Psoas muscle (tissue), 8 donors: ENCODE measurements around the gene HECW1. TPM values are rescaled to one million over a fixed set of nuclear protein-coding genes. Genes with fewer than 3 reads are reported as not detected.

Experiments used
- ATAC-seq, 4 donors: fragments of 200-7000 bp; cut with Tn5 transposase; one replicate each; pipeline ENCODE4 v1.9.1; 2020; ENCODE audit warnings: moderate library complexity in 3 of 4, mild to moderate bottlenecking in 2 of 4
- DNase-seq, 2 donors: peaks; one replicate each; pipeline ENCODE4 v3.0.0-alpha.2; 2020
- H3K27ac ChIP-seq: fragments of 200-600 bp; one replicate; pipeline ENCODE4 v1.8.0; 2022
- H3K27me3 ChIP-seq, 3 donors: fragments of 200-600 bp in 1 of 3; one replicate each; pipeline versions ENCODE4 v1.6.1 to v1.8.0; 2013 to 2022; ENCODE audit warnings: low read length in 2 of 3, mild to moderate bottlenecking in 2 of 3, moderate library complexity in 1 of 3; ENCODE audit not compliant: insufficient read depth in 3 of 3
- H3K36me3 ChIP-seq, 2 donors: fragments of 200-600 bp in 1 of 2; one replicate each; pipeline versions ENCODE4 v1.6.1 to v1.8.0; 2013 to 2022; ENCODE audit warnings: low read depth in 1 of 2, mild to moderate bottlenecking in 1 of 2, moderate library complexity in 1 of 2; ENCODE audit not compliant: insufficient read depth in 1 of 2
- H3K4me1 ChIP-seq: fragments of 200-600 bp; one replicate; pipeline ENCODE4 v1.8.0; 2022
- H3K4me3 ChIP-seq: fragments of 200-600 bp; one replicate; pipeline ENCODE4 v1.8.0; 2022; ENCODE audit warnings: mild to moderate bottlenecking
- H3K9me3 ChIP-seq: fragments of 200-600 bp; one replicate; pipeline ENCODE4 v1.8.0; 2022
- WGBS, 3 donors: extraction: QIAGEN DNeasy Blood & Tissue Kit; methylation state at CpG; one replicate each; pipeline versions ENCODE4 v1.1.6 to v1.1.7; 2013; 5-methylcytosine and 5-hydroxymethylcytosine counted together
- intact Hi-C, 2 donors: fragments of 100-400 bp; cut with DNase I; formaldehyde crosslinking; loops; one replicate each; pipeline versions ENCODE4 v1.11.0 to v1.14.2; 2022
- polyA plus RNA-seq, 3 donors: library from polyadenylated mRNA; stranded (reverse); fragments of 200-250 nt; gene quantifications; one replicate each; pipeline ENCODE4 v1.2.3, GENCODE V29; 2013
- total RNA-seq, 4 donors: library from RNA; stranded (reverse); fragmentation: NEBNext Ultra II Directional in 2 of 4; extraction: Animal tissue kit (Norgen Biotek cat#: 25700) in 2 of 4; gene quantifications; one replicate each; pipeline versions ENCODE4 v1.2.1 to v1.2.4, GENCODE V29; 2021 to 2023
- TF ChIP-seq, protein P1 (sequence below): fragments of 200-600 bp; IDR thresholded peaks from one replicate; pipeline ENCODE4 v1.8.0; 2022; ENCODE audit warnings: antibody characterized with exemption
- donor health status: healthy with polysubstance abuse.
- donor health status: DM: no; HTN: no; CAD: no; lungs with moderate emphysema.
- donor health status: Bipolar disorder and iron deficiency.
- donor health status: healthy.
- donor health status: DM: yes; HTN: yes; CAD: no.
- donor health status: DM: no; HTN: no; CAD: no.
- donor health status: DM: no; HTN: no; CAD: no.
- donor health status: DM: yes; HTN: yes; CAD: no.

HECW1 gene
- total and polyA plus RNA-seq, 7 donors = 0.07 to 2.8 (median 1.0) TPM

DNA sequence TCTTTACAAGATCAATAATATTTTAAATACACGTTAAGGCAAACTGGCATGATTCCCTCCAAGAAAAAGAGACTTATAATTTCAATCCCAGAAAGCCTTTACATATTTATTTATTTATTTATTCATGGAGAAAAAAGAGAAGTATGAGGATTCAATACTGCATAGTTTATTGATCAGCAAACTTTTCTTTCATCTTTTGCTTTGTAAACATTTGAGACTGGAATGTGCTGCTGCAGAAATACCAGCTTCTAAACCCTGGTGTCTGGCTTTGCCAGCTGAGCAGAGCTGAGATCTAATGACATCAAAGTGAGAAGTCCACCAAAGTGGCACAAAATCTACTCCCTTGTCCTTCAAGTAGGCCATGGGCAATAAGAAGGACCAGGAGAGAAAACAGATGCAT, 376.8 kb downstream of the HECW1 start:
- Histone ChIP-seq H3K9me3 (no peaks in the 10 kb centered on the region), H3K27ac (no peak overlapping the region), H3K27me3 (no peaks in the 10 kb centered on the region), H3K36me3 (no peaks in the 10 kb centered on the region), H3K4me3 (no peak overlapping the region), H3K4me1 (no peaks in the 10 kb centered on the region)
- no peak for ATAC-seq
- TF ChIP-seq, protein P1, sequence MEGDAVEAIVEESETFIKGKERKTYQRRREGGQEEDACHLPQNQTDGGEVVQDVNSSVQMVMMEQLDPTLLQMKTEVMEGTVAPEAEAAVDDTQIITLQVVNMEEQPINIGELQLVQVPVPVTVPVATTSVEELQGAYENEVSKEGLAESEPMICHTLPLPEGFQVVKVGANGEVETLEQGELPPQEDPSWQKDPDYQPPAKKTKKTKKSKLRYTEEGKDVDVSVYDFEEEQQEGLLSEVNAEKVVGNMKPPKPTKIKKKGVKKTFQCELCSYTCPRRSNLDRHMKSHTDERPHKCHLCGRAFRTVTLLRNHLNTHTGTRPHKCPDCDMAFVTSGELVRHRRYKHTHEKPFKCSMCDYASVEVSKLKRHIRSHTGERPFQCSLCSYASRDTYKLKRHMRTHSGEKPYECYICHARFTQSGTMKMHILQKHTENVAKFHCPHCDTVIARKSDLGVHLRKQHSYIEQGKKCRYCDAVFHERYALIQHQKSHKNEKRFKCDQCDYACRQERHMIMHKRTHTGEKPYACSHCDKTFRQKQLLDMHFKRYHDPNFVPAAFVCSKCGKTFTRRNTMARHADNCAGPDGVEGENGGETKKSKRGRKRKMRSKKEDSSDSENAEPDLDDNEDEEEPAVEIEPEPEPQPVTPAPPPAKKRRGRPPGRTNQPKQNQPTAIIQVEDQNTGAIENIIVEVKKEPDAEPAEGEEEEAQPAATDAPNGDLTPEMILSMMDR = no peak
- no peak for DNase-seq
- 10 to 14% (median 13%) methylated on average over 1 of the region's 1 CpG for WGBS, 3 donors
- intact Hi-C loops = no loop called here

DNA sequence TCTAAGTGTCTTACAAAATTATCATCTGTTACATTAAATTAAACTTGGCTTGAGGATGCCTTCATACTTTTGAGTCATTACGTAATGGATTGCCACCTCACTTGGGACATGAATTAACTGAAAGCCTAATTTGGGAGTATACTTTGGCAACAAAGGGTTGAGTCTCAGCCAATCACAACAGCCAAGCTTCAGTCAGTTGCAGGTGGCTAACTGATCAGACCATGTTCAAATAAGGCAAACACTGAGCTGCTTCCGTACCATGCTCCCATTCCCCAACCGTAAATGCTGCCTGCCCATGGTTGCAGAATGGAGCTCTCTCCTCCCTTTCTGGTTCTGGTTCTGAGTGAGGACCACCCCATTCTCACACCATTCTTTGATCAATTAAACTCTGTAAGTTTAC, 377.6 kb downstream of the HECW1 start:
- TF ChIP-seq, protein P1 = no peak
- intact Hi-C loops = no loop called here
- Histone ChIP-seq H3K4me3 (no peak overlapping the region), H3K27me3 (no peaks in the 10 kb centered on the region), H3K9me3 (no peaks in the 10 kb centered on the region), H3K4me1 (no peaks in the 10 kb centered on the region), H3K36me3 (no peaks in the 10 kb centered on the region), H3K27ac (no peak overlapping the region)
- ATAC-seq (no peak), DNase-seq (no peak)
- 58 to 59% (median 58%) methylated on average over 3 of the region's 3 CpGs for WGBS, 3 donors

DNA sequence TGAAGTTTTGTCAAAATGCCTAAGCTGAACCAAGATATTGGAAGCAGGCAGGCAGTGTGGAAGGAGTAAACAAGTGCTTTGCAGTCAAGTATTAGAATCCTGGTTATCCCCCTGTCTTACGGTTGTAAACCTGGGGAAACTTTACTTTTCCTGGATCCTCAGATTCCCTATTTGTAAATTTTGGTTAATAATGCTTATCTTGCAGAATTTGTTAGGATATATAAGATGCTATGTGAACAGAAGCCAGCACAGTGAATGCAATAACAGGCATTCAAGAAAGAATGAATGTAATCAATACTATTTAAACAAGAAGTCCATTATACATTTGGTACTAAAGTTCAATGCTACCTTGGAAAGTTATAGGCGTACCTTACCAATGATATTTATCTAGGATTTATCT, 378.7 kb downstream of the HECW1 start:
- ATAC-seq (no peak), DNase-seq (no peak)
- intact Hi-C loops = no loop called here
- H3K4me3 ChIP-seq = no peak overlapping the region
- H3K9me3 ChIP-seq = no peaks in the 10 kb centered on the region
- no peaks in the 10 kb centered on the region for H3K27me3 ChIP-seq
- TF ChIP-seq, protein P1 = no peak
- 92 to 98% (median 94%) methylated on average over 2 of the region's 2 CpGs for WGBS, 3 donors
- no peak overlapping the region for H3K27ac ChIP-seq
- no peaks in the 10 kb centered on the region for H3K36me3 ChIP-seq
- no peaks in the 10 kb centered on the region for H3K4me1 ChIP-seq

DNA sequence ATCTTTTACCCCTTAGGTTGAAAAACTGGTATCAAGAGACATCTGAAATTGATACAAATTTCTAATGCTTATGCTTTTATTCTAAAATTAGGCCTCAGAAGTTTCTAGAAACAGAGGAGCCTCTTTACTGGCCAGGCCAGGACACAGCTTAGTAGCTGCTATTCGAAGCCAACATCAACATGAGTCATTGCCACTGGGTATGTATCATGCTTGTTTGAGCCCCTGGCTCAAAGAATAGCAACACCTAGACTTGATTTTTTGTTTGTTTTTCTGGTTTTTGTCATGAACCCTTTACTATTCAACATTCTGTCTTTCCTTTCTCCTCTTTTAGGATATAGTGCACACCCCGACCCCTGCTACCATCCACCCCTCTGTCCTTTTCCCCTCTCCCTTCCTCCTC, 379.5 kb downstream of the HECW1 start:
- H3K27ac ChIP-seq = no peak overlapping the region
- intact Hi-C loops = no loop called here
- ATAC-seq (no peak), DNase-seq (no peak)
- H3K36me3 ChIP-seq = no peaks in the 10 kb centered on the region
- no peaks in the 10 kb centered on the region for H3K27me3 ChIP-seq
- H3K9me3 ChIP-seq = no peaks in the 10 kb centered on the region
- H3K4me3 ChIP-seq = no peak overlapping the region
- 54 to 73% (median 71%) methylated on average over 2 of the region's 2 CpGs for WGBS, 3 donors
- TF ChIP-seq, protein P1 = no peak
- H3K4me1 ChIP-seq = no peaks in the 10 kb centered on the region

DNA sequence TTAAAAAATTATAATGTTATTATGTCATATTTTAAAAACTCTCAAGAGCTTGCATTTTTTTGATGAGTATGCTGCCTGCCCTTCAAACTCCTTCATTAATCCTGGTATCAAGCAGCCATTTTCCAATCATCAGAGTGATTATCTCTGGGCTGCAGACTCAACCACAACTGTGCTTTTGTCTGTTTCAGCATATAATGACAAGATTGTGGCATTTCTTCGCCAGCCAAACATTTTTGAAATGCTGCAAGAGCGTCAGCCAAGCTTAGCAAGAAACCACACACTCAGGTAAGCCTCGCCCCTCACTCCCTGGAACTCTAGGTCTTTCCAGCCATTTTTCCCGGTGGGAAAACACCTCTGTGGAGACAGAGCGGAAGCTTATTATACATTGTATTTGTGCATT, 380.4 kb downstream of the HECW1 start:
- H3K27ac ChIP-seq = no peak overlapping the region
- no peaks in the 10 kb centered on the region for H3K36me3 ChIP-seq
- H3K9me3 ChIP-seq = no peaks in the 10 kb centered on the region
- no peak for ATAC-seq
- no peak for DNase-seq
- H3K4me3 ChIP-seq = no peak overlapping the region
- no peaks in the 10 kb centered on the region for H3K27me3 ChIP-seq
- TF ChIP-seq, protein P1 = no peak
- H3K4me1 ChIP-seq = no peaks in the 10 kb centered on the region
- WGBS, 3 donors = 90 to 91% (median 91%) methylated on average over 5 of the region's 5 CpGs
- intact Hi-C loops = no loop called here
